Brain microvascular endothelial cell (primary cell): Measurements from ENCODE around the gene CADM4.
A peak's percentile ranks its signal among the peaks of the same experiment; 100 is the strongest.
"Not testable (repeated sequence)": the region's sequence is repeated elsewhere in the genome, so short reads cannot be mapped to it uniquely, and the experiment has no call there.

Source experiments
- DNase-seq: peaks from one replicate; pipeline ENCODE4 v3.0.0-alpha.2; 2020
- H3K27ac ChIP-seq: fragments of 250-450 bp; sonication (Bioruptor Pico); 2 replicates; pipeline ENCODE4 v1.5.1; 2020; ENCODE audit warnings: mild to moderate bottlenecking, moderate library complexity
- H3K27me3 ChIP-seq: fragments of 250-450 bp; sonication (Bioruptor Pico); replicated peaks from 2 replicates; pipeline ENCODE4 v1.5.1; 2020; ENCODE audit warnings: mild to moderate bottlenecking
- H3K36me3 ChIP-seq: fragments of 250-450 bp; sonication (Bioruptor Pico); replicated peaks from 2 replicates; pipeline ENCODE4 v1.5.1; 2020; ENCODE audit warnings: mild to moderate bottlenecking
- H3K4me3 ChIP-seq: 2 replicates; pipeline ENCODE4 v1.5.1; 2011; ENCODE audit warnings: low read depth, mild to moderate bottlenecking, control low read depth, low read length, moderate library complexity
- in situ Hi-C: cut with HindIII; loops from 2 replicates; pipeline ENCODE4 v1.10.0; 2017; ENCODE audit warnings: low sequenced_read_pairs, low pct_ligation_motif_present
- TF ChIP-seq, protein P1 (sequence below): IDR thresholded peaks from 2 replicates; pipeline ENCODE4 v1.5.1; 2011; ENCODE audit warnings: low read depth, mild to moderate bottlenecking, moderate library complexity, low read length, control low read depth, inconsistent platforms; ENCODE audit errors: missing control alignments

CADM4 gene

DNA sequence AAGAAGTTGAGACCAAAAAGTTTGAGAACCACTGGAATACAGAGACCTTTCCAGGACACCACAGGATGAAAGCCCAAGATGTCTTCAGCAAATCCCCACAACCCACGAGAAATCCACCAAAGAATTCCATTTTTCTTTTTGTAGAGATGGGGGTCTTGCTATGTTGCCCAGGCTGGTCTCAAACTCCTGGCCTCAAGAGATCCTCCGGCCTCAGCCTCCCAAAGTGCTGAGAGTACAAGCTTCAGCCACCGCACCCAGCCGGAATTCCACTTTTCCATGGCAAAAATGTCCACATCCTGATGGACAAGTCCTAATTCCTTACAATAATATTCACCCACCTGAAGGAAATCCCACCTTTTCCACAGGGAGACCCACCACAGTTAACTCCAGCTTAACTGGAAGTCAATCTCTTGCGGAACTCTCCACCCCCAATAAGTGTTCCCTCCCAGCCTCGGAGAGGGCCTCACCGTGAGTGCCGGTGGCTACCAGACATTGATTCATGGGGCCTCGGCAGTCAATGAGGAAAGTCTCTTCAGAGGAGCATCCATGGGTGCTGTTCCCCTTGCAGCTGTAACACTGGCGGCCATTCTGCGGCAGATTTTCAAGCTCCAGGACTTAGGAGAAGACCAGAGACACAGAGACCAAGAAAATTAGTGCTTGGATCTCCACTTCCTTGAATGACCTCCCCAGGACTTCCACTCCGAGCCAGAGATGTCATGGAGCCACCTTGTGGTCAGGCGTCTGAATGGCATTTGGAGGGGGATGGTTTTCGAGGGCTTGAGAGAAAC lies 12.3 kb upstream of the CADM4 start:
- in situ Hi-C loops: no loop called here
- Histone ChIP-seq H3K36me3 (peaks cover 89% of the 10 kb centered on the region), H3K4me3 (no peak overlapping the region), H3K27me3 (no peaks in the 10 kb centered on the region), H3K27ac (no peak overlapping the region)
- peak; percentile 48 for DNase-seq
- TF ChIP-seq, protein P1, sequence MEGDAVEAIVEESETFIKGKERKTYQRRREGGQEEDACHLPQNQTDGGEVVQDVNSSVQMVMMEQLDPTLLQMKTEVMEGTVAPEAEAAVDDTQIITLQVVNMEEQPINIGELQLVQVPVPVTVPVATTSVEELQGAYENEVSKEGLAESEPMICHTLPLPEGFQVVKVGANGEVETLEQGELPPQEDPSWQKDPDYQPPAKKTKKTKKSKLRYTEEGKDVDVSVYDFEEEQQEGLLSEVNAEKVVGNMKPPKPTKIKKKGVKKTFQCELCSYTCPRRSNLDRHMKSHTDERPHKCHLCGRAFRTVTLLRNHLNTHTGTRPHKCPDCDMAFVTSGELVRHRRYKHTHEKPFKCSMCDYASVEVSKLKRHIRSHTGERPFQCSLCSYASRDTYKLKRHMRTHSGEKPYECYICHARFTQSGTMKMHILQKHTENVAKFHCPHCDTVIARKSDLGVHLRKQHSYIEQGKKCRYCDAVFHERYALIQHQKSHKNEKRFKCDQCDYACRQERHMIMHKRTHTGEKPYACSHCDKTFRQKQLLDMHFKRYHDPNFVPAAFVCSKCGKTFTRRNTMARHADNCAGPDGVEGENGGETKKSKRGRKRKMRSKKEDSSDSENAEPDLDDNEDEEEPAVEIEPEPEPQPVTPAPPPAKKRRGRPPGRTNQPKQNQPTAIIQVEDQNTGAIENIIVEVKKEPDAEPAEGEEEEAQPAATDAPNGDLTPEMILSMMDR: peak; percentile 89

DNA sequence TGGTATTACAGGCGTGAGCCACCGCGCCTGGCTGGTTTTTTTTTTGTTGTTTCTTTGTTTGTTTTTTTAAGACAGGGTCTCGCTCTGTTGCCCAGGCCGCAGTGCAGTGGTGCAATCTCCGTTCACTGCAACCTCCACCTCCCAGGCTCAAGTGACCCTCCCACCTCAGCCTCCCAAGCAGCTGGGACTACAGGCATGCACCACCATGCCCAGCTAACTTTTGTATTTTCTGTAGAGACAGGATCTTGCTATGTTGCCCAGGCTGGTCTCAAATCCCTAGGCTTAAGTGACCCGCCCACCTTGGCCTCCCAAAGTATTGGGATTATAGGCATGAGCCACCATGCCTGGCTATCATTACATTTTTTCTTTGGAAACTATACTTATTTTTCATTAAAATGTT lies 10.6 kb upstream of the CADM4 start:
- DNase-seq, in situ Hi-C loops, H3K27ac ChIP-seq: not testable (repeated sequence)

DNA sequence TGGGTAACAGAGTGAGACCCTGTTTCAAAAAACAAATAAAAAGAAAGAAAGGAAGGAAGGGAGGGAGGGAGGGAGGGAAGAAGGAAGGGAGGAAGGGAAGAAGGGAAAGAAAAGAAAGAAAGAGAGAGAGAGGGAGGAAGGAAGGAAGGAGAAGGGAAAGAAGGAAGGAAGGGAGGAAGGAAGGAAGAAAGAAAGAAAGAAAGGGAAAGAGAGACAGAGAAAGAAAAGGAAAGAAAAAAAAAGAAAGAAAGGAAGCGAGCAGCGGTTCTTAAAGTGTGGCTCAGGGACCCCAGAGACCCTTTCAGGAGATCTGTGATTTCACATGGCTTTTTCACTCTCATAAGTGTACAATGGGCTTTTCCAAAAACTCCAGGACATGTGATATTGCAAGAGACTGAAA lies 9.9 kb upstream of the CADM4 start:
- Histone ChIP-seq H3K4me3 (no peak overlapping the region), H3K27me3 (no peaks in the 10 kb centered on the region), H3K36me3 (peaks cover 77% of the 10 kb centered on the region), H3K27ac (no peak overlapping the region)
- TF ChIP-seq, protein P1: no peak
- no peak for DNase-seq
- in situ Hi-C loops: no loop called here

More for the DNA sequence above, 10.6 kb upstream of the CADM4 start:
- H3K36me3 ChIP-seq: peaks cover 85% of the 10 kb centered on the region
- H3K4me3 ChIP-seq, H3K27me3 ChIP-seq: not testable (repeated sequence)

DNA sequence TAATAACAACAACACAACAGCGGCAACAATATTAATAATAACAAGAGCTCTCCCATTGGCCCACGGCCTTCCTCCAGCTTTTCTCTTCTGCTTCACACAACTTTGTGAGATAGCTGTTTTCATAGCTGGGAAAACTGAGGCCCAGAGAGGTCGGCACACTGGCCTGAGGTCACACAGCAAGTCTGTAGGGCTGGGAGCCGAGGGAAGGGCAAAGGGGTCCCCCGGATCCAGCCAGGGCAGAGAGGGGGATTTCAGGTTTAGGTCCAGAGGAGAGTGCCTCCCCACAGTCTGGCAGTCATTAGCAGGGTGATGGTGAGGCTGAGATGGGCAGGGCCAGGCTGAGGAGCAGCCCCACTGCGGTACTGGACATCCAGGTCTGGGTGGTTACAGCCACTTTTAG lies 9.0 kb upstream of the CADM4 start:
- H3K27me3 ChIP-seq: no peaks in the 10 kb centered on the region
- in situ Hi-C loops: no loop called here
- DNase-seq: no peak
- TF ChIP-seq, protein P1: no peak
- H3K4me3 ChIP-seq: no peak overlapping the region
- H3K36me3 ChIP-seq: peaks cover 70% of the 10 kb centered on the region
- H3K27ac ChIP-seq: no peak overlapping the region

DNA sequence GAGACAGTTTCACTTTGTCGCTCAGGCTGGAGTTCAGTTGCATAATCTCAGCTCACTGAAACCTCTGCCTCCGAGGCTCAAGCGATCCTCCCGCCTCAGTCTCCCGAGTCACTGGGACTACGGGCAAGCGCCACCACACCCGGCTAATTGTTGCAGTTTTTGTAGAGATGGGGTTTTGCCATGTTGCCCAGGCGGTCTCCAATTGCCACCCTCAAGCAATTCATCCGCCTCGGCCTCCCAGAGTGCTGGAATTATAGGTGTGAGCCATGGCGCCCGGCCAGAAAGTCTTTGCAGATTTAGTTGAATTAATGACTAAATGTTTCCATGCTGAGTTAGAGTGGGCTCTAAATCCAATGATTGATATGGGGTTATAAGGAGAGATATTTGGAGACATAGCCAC lies 4.5 kb upstream of the CADM4 start:
- in situ Hi-C loops: no loop called here

DNA sequence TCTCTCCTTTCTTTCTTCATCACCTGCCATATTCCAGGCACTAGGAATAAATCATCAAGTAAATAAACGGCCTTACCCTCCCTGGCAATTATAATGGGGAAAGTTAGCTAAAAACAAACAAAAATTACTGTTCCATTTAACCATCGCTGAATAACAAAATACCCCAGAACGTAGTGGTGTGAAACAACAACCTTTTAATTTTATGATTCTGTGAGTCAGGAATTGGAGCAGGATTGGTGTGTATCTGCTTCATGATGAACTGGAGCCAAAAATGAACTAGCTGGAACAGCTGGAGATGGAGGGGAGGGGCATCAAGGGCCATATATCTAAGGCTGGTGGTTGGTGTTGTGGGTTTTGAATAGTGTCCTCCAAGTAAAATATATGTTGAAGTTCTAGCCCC lies 3.7 kb upstream of the CADM4 start:
- in situ Hi-C loops: no loop called here
- Histone ChIP-seq H3K4me3 (no peak overlapping the region), H3K36me3 (peaks cover 23% of the 10 kb centered on the region), H3K27ac (no peak overlapping the region), H3K27me3 (peaks cover 7% of the 10 kb centered on the region)
- TF ChIP-seq, protein P1: no peak
- no peak for DNase-seq

More for the DNA sequence above, 4.5 kb upstream of the CADM4 start:
- Histone ChIP-seq H3K4me3 (no peak overlapping the region), H3K27ac (no peak overlapping the region), H3K27me3 (peaks cover 1% of the 10 kb centered on the region), H3K36me3 (peaks cover 31% of the 10 kb centered on the region)
- no peak for DNase-seq
- TF ChIP-seq, protein P1: no peak
